Islet of Langerhans (tissue), 1 donor: Measurements from ENCODE around the gene TP53TG3D.
"Not testable (repeated sequence)": the region's sequence is repeated elsewhere in the genome, so short reads cannot be mapped to it uniquely, and the experiment has no call there.

Experiments
- FAIRE-seq: peaks from one replicate; lab custom pipeline; 2011; peaks lifted over from hg19 to GRCh38; lab: Jason Lieb, UNC

TP53TG3D gene

GRCh38 chr16:32252986-32253385 lies at the start of gene TP53TG3D:
TP53TG3D (plus strand) TSS chr16:32253286; CDS start chr16:32253354, 68 bp downstream.
- not testable (repeated sequence) for FAIRE-seq

GRCh38 chr16:32253507-32253906 lies 421 bp downstream of the TP53TG3D start:
- FAIRE-seq = not testable (repeated sequence)

- not testable (repeated sequence) for FAIRE-seq
Observed at GRCh38 chr16:32261526-32261925, 8.4 kb downstream of the TP53TG3D start.

- FAIRE-seq = not testable (repeated sequence)
Observed at GRCh38 chr16:32263552-32263951, 10.5 kb downstream of the TP53TG3D start.

DNA sequence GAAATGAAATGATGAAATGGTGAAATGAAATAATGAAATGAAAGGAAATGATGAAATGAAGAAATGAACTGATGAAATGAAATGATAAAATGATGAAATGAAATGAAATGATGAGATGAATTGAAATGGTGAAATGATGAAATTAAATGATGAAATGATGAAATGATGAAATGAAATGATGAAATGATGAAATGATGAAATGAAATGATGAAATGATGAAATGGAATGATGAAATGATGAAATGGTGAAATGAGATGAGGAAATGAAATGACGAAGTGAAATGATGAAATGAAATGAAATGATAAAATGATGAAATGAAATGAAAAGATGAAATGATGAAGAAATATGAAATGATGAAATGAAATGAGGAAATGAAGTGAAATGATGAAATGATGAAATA lies 28.8 kb downstream of the TP53TG3D start:
- not testable (repeated sequence) for FAIRE-seq

DNA sequence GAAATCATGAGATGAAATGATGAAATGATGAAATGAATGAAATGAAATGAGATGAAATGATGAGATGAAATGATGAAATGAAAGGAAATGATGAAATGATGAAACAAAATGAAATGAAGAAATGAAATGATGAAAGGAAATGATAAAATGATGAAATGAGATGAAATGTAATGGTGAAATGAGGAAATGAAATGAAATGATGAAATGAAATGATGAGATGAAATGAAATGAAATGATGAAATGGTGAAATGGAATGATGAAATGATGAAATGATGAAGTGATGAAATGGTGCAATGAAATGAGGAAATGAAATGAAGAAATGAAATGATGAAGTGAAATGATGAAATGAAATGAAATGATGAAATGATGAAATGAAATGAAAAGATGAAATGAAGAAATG lies 29.9 kb downstream of the TP53TG3D start:
- not testable (repeated sequence) for FAIRE-seq

DNA sequence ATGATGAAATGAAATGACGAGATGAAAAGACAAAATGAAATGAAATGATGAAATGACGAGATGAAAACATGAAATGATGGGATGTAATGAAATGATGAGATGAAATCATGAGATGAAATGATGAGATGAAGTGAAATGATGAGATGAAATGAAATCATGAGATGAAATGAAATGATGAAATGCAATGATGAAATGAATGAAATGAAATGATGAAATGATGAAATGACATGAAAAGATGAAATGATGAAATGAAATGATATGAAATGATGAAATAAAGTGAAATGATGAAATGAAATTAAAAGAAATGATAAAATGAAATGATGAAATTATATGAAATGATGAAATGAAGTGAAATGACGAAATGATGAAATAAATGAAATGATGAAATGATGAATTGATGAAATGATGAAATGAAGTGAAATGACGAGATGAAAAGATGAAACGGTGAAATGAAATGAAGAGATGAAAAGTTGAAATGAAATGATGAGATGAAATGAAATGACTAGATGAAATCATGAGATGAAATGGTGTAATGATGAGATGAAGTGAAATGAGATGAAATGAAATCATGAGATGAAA lies 30.9 kb downstream of the TP53TG3D start:
- not testable (repeated sequence) for FAIRE-seq

GRCh38 chr16:32284800-32285796 lies 32.0 kb downstream of the TP53TG3D start:
- not testable (repeated sequence) for FAIRE-seq

DNA sequence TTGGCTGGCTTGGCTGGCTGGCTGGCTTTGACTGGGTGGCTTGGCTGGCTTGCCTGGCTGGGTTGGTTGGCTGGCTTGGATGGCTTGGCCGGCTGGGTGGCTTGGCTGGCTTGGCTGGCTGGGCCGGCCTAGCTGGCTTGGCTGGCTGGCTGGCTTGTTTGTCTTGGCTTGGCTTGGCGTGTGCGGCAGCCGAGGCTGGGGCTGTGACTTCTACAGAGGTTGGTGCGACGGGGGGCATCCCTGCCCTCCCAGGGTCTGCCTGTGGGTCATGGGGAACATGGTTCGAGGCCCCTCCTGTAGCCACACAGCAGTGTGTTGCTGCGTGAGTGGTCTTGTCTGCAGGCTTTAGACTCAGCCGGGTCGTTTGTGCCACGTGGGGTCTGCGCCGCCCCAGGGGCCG lies 33.1 kb downstream of the TP53TG3D start:
- not testable (repeated sequence) for FAIRE-seq

GRCh38 chr16:32287743-32288142 lies 34.7 kb downstream of the TP53TG3D start:
- FAIRE-seq = not testable (repeated sequence)

GRCh38 chr16:32289197-32289596 lies 36.1 kb downstream of the TP53TG3D start:
- not testable (repeated sequence) for FAIRE-seq

DNA sequence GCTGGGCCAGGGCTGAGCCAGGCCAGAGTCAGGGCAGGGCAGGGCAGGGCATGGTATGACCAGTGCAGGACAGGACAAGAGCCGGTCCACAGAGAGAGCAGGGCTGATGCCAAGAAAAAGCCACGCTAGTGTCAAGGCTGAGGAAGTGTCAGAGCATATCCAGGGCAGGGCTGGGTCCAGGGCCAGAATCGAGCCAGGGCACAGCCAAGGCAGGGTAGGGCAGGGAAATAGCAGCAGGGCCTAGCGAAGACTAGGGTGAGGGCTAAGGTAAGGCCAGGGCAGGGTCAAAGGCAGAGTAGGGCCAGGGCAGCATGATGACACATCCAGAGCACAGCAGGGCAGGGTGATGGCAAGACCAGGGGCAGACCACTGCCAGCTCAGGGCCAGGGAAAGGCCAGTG lies 49.7 kb downstream of the TP53TG3D start:
- not testable (repeated sequence) for FAIRE-seq
